Osteocyte (in vitro differentiated cells): ENCODE data around the gene TUBB2A. TPM values are rescaled to one million over a fixed set of nuclear protein-coding genes. Genes with fewer than 3 reads are reported as not detected.

Experiments used
- DNase-seq: peaks from one replicate; pipeline ENCODE4 v3.0.0; 2021; ENCODE audit warnings: mixed read lengths; ENCODE audit not compliant: unreplicated experiment; ENCODE audit errors: extremely low spot score
- H3K27ac Mint-ChIP-seq: one replicate; pipeline ENCODE4 v1.8.0; 2021; ENCODE audit warnings: mild to moderate bottlenecking, mixed read lengths; ENCODE audit not compliant: unreplicated experiment
- H3K27me3 Mint-ChIP-seq: one replicate; pipeline ENCODE4 v1.8.0; 2021; ENCODE audit warnings: mixed read lengths; ENCODE audit not compliant: unreplicated experiment
- H3K36me3 Mint-ChIP-seq: one replicate; pipeline ENCODE4 v1.8.0; 2021; ENCODE audit warnings: mixed read lengths; ENCODE audit not compliant: unreplicated experiment
- H3K4me1 Mint-ChIP-seq: one replicate; pipeline ENCODE4 v1.8.0; 2021; ENCODE audit warnings: mixed read lengths; ENCODE audit not compliant: unreplicated experiment
- H3K4me3 Mint-ChIP-seq: one replicate; pipeline ENCODE4 v1.8.0; 2021; ENCODE audit warnings: mild to moderate bottlenecking, moderate library complexity, mixed read lengths; ENCODE audit not compliant: unreplicated experiment
- H3K9me3 Mint-ChIP-seq: one replicate; pipeline ENCODE4 v1.8.0; 2021; ENCODE audit warnings: mixed read lengths; ENCODE audit not compliant: unreplicated experiment
- CTCF ChIP-seq: fragments of 200-600 bp; sonication (generic); IDR thresholded peaks from 2 replicates; pipeline ENCODE4 v1.5.0; 2021; ENCODE audit warnings: antibody characterized with exemption, mild to moderate bottlenecking, moderate library complexity
- total RNA-seq: library from RNA; stranded (reverse); gene quantifications from 2 replicates; pipeline ENCODE4 v1.2.1, GENCODE V29; 2021

The TUBB2A gene
- total RNA-seq, 1 donor from 2014 or later: 92.3 TPM

GRCh38 chr6:3195695-3196497 is 38.6 kb upstream of the TUBB2A start:
- no peak for DNase-seq
- no peaks in the 10 kb centered on the region for H3K4me1 Mint-ChIP-seq
- H3K4me3 Mint-ChIP-seq: no peak overlapping the region
- H3K9me3 Mint-ChIP-seq: no peaks in the 10 kb centered on the region
- peak; percentile 16 for TF ChIP-seq CTCF
- H3K27me3 Mint-ChIP-seq: no peaks in the 10 kb centered on the region
- no peak overlapping the region for H3K27ac Mint-ChIP-seq
- no peaks in the 10 kb centered on the region for H3K36me3 Mint-ChIP-seq

- H3K36me3 Mint-ChIP-seq: no peaks in the 10 kb centered on the region
- H3K4me1 Mint-ChIP-seq: no peaks in the 10 kb centered on the region
- no peak overlapping the region for H3K4me3 Mint-ChIP-seq
- no peak overlapping the region for H3K27ac Mint-ChIP-seq
- H3K27me3 Mint-ChIP-seq: no peaks in the 10 kb centered on the region
- H3K9me3 Mint-ChIP-seq: no peaks in the 10 kb centered on the region
- no peak for DNase-seq
- no peak for TF ChIP-seq CTCF
These were observed 38.0 kb upstream of the TUBB2A start for GRCh38 chr6:3195420-3195694.

- no peak for DNase-seq
- no peak for TF ChIP-seq CTCF
- H3K4me1 Mint-ChIP-seq: no peaks in the 10 kb centered on the region
- no peak overlapping the region for H3K4me3 Mint-ChIP-seq
- H3K27me3 Mint-ChIP-seq: no peaks in the 10 kb centered on the region
- H3K36me3 Mint-ChIP-seq: no peaks in the 10 kb centered on the region
- H3K9me3 Mint-ChIP-seq: no peaks in the 10 kb centered on the region
- no peak overlapping the region for H3K27ac Mint-ChIP-seq
These were observed 37.4 kb upstream of the TUBB2A start for GRCh38 chr6:3194535-3195419.

GRCh38 chr6:3193102-3193849 is 35.9 kb upstream of the TUBB2A start:
- DNase-seq: no peak
- TF ChIP-seq CTCF: no peak
- H3K27ac Mint-ChIP-seq: no peak overlapping the region
- no peak overlapping the region for H3K4me3 Mint-ChIP-seq
- H3K36me3 Mint-ChIP-seq: no peaks in the 10 kb centered on the region
- no peaks in the 10 kb centered on the region for H3K4me1 Mint-ChIP-seq
- H3K9me3 Mint-ChIP-seq: no peaks in the 10 kb centered on the region
- H3K27me3 Mint-ChIP-seq: no peaks in the 10 kb centered on the region
